NCI-H2171 (cell line): ENCODE results near the gene COPS4.
"Not testable (repeated sequence)": the region's sequence is repeated elsewhere in the genome, so short reads cannot be mapped to it uniquely, and the experiment has no call there.

Experiments used
- DNase-seq: peaks from one replicate; lab custom pipeline; 2025; lab: John Stamatoyannopoulos, UW

COPS4 gene

DNA sequence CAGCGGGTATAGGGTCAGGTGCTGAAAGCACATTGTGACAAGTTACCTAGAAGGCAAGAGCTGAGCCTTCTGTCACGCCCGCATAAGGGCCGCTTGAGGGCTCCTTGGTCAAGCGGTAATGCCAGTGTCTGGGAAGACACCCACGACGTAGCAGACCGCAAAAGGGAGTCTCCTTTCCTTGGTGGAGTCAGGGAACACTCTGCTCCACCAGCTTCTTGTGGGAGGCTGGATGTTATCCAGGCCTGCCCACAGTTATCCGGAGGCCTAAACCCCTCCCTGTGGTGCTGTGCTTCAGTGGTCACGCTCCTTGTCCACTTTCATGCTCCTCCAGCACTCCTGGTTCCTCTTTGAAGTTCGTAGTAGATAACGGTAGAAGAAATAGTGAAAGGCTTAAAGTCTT is 50.0 kb downstream of the COPS4 start:
- not testable (repeated sequence) for DNase-seq

GRCh38 chr4:83089410-83090157 is 54.6 kb downstream of the COPS4 start:
- no peak for DNase-seq

DNA sequence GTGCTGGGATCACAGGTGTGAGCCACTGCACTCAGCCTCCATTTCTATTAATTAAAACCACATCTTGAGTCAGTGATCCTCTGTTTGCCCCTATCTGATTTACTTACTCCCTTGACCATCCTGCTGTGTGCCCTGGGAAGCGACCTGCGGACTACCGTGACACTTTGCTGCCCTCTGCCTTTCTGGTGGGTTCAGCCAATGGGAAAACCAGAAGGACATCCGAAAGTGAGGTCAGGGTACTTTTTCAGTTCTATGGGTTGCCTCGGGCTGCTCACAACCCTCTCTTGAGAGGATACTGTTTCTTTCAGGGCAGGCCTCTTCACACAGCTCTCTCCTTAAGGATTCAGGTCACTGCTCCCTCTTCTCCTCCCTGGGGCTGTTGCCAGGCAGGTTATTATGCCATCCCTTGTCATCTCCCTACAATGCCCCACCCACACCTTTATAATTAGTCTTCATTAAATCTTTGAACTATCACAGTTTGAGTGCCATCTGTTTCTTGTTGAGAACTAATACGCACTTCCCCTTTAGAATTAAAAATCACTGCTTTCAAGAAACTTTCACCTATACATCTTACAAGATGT is 58.2 kb downstream of the COPS4 start:
- DNase-seq: no peak

DNA sequence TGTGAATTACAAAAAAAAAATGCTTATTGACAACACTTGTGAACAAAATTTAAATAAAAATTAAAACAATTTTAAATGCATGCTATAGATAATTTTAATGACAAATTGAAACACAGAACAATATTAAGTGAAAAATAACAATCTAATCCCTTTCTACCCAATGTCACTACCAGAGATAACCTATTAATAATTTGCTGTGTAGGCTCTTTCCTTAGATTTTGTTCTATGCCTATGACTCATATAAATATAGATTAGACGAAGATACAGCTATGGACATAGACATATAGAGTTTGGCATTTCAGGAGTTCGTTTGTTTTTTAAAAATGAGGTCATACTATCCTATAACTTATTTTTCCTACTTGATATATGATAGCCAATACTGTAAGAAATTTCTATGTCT is 61.4 kb downstream of the COPS4 start:
- no peak for DNase-seq

GRCh38 chr4:83104991-83105390 is 70.0 kb downstream of the COPS4 start:
- DNase-seq: no peak

DNA sequence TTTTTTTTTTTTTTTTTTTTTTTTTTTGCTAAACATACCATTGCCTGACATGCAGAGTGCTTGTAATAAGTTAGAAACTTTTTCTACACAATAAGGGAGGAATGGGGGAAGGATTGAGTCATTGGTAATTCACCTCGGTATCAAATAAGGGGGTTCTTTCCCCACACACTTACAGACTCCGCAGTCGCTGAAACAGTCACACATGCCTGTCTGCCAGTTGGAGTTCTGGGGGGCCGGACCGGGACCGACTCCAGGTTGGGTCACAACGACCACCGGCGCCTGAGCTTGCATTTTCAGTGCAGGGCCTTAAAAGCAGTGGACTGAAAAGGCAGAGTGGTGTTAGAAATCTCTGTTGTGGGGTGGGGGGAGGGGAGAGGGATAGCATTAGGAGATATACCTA is 72.6 kb downstream of the COPS4 start:
- DNase-seq: no peak

DNA sequence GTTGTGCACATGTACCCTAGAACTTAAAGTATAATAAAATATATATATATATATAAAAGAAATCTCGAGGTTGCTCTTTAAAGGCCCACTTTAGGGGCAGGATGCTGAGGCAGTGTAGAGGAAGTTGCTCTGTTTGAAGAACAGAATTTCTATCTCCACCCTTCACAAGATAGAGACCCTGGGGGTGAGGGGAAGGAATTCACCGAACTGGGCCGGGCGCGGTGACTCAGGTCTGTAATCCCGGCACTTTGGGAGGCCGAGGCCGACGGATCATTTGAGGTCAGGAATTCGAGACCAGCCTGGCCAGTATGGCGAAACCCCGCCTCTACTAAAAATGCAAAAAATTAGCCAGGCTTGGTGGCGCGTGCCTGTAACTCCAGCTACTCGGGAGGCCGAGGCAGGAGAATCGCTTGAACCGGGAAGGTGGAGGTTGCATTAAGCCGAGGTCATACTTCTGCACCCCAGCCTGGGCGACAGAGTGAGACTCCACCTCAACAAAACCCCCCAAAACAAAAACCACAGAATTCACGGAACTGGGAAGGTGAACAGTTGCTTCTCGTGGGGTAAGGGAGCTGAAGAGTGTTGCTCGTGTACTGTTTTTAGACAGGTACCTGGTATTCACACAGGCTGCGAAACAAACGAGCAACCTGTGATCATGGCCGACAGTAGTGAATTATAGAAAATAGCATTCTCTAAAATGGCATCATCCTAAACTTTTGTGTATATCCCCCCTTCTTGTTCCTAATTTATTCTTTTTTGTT is 73.3 kb downstream of the COPS4 start:
- no peak for DNase-seq

GRCh38 chr4:83109480-83110222 is 74.7 kb downstream of the COPS4 start:
- DNase-seq: peak; percentile 39

- peak; percentile 83 for DNase-seq
These were observed 75.4 kb downstream of the COPS4 start for GRCh38 chr4:83110223-83110945.

DNA sequence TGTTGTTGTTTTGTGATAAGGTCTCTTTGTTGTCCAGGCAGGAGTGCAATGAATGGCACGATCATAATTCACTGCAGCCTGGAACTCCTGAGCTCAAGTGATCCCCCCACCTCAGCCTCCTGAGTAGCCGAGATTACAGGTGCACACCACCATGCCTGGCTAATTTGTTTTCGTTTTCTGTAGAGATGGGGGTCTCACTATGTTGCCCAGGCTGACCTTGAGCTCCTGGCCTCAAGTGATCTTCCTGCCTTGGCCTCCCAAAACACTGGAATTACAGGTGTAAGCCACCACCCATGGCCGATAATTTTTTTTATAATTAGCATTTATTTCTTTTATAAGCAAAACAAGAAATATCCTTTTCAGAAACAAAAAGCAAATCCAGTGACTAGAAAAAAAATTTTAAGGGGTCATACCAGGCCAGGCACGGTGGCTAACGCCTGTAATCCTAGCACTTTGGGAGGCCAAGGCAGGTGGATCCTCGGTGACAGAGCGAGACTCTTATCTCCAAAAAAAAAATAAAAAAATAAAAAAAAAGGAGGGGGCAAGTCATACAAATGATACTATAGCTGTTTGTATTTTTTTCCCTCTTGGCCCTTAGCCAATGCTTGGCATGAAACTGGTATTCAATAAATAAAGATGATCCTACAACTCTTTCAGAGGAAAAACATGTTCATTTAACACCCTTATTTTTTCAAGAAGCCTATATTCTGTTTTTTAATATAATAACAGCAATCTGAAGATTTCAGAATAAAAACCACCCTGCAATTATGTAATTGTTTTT is 76.2 kb downstream of the COPS4 start:
- peak; percentile 30 for DNase-seq

GRCh38 chr4:83111751-83112141 is 76.8 kb downstream of the COPS4 start:
- DNase-seq: not testable (repeated sequence)

GRCh38 chr4:83112231-83112630 is 77.2 kb downstream of the COPS4 start:
- DNase-seq: no peak

- DNase-seq: no peak
These were observed 77.9 kb downstream of the COPS4 start for GRCh38 chr4:83112678-83113428.

- DNase-seq: no peak
These were observed 78.4 kb downstream of the COPS4 start for GRCh38 chr4:83113429-83113786.

DNA sequence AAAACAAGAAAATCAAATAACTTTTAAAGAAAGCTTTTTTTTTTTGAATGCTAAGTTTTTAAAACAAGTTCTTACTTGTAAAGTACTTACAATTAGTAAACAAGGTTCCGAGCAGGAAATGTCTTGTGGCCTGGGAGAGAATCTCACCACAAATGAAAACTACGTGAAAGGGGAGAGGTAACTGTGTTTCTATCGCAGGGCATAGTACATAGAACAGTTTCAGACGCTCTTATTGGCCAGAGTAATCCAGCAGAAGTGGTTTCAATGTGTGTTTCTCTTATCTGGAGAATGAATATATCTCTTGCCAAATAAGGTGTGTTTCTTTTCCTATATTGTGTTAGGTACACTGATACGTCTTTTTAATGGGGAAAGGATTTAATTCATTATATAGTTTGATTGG is 79.6 kb downstream of the COPS4 start, which contains the start of gene PLAC8:
Gene PLAC8, minus strand, starts transcription at position 154 of the 400 bp plus-strand sequence. CDS start 6,808 bp downstream, outside the sequence.
- no peak for DNase-seq

- DNase-seq: no peak
These were observed 80.0 kb downstream of the COPS4 start for GRCh38 chr4:83115000-83115399.

- no peak for DNase-seq
These were observed 80.8 kb downstream of the COPS4 start for GRCh38 chr4:83115656-83116285.

DNA sequence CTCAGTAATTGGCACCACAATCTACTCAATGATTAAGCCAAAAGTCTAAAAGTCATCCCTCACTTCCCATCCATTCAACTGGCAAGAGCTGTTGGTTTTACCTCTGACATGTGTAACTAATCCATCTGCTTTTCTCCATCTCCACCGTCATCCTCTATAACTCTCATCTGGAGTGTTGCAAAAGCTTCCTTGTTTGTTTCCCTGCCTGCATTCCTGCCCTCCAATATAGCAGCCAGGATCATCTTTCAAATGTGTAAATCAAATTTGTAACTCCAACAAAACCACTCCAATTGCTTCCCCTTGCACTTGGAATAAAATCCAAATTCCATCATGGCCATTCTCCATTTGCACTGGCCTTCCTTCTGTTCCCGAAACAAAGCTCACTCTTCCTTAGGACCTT is 83.9 kb downstream of the COPS4 start:
- DNase-seq: no peak

DNA sequence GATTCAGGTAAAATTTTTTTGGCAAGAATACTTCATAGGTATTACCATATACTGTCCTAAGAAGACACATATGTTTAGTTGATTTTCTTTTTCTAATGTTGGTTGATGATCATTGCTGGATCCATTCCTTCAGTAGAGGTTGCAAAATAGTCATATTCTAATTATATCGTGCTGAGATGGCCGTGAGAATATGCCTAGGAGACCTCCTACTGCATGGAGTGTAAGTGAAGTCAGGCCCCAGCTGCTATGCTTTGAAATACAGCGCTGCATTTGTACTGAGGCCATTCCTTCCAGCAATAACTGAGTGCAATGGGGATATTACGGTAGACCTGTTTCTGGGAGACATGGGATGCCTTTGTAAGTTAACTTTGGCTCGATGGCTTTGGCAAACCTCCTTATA is 86.3 kb downstream of the COPS4 start:
- DNase-seq: no peak
